ENCODE results near the gene KCNQ1.
A peak's percentile ranks its signal among the peaks of the same experiment; 100 is the strongest.

DNA sequence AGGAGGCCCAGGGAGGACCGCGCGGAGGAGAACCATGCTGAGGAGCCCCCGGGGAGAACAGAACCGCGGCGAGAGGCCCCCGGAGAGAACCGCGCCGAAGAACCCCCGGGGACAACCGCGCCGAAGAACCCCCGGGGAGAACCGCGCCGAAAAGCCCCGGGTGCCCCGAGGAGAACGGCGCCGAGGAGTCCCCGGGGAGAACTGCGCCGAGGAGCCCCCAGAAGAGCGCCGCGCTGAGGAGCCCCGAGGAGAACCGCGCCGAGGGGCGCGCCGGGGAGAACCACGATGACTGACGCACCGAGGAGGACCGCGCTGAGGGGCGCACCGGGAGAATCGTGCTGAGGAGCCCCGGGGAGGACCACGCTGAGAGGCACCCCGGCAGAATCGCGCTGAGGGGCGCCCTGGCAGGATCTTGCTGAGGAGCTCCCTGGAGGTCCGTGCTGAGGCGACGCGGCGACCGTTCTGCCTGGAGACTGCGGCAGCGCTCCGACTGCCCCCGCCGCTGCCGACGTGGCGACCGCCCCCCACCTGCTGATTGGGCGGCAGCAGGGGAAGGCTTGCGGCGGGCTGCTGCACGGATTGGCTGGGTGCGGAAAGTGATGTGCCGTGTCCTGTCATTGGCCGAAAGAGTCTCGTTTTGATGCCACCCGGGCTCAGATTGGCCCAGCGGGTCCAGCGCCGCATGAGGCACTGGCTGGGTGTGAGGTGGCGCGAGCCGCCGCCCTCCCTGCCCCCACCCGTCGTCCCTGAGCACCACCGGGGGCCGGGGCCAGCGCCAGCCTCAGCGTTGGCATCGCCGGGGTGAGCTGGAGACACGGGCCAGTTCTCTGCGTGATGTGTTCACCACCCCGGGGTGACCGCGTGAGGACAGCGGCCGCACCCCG is 255.0 kb downstream of the KCNQ1 start, which contains the start of gene KCNQ1OT1:
- peak; percentile 95 for TF ChIP-seq POLR2A (IDR thresholded peaks at IDR 0.05; ENCODE audit: borderline replicate concordance, extremely low read depth, insufficient read depth, insufficient read length)
- TF ChIP-seq EGR1 (IDR thresholded peaks at IDR 0.05; ENCODE audit: low read depth) = peak; percentile 43; the same call in 1 of the 2 replicates
- TF ChIP-seq, protein P1, sequence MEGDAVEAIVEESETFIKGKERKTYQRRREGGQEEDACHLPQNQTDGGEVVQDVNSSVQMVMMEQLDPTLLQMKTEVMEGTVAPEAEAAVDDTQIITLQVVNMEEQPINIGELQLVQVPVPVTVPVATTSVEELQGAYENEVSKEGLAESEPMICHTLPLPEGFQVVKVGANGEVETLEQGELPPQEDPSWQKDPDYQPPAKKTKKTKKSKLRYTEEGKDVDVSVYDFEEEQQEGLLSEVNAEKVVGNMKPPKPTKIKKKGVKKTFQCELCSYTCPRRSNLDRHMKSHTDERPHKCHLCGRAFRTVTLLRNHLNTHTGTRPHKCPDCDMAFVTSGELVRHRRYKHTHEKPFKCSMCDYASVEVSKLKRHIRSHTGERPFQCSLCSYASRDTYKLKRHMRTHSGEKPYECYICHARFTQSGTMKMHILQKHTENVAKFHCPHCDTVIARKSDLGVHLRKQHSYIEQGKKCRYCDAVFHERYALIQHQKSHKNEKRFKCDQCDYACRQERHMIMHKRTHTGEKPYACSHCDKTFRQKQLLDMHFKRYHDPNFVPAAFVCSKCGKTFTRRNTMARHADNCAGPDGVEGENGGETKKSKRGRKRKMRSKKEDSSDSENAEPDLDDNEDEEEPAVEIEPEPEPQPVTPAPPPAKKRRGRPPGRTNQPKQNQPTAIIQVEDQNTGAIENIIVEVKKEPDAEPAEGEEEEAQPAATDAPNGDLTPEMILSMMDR (IDR thresholded peaks at IDR 0.05 in 2 of 3, conservative IDR thresholded peaks at IDR 0.05 in 1 of 3; ENCODE audit: borderline replicate concordance in 1 of 3, insufficient read depth in 1 of 3, low read depth in 2 of 3, low read length in 2 of 3) = no peak
- no peak for TF ChIP-seq SRF (IDR thresholded peaks at IDR 0.05; ENCODE audit: low read depth)
